Panc1 (cell line): ENCODE results near the gene ADCY2. TPM values are rescaled to one million over a fixed set of nuclear protein-coding genes. Genes with fewer than 3 reads are reported as not detected.

Source experiments
- ATAC-seq: fragments of 200-7000 bp; cut with Tn5 transposase; 2 replicates; pipeline ENCODE4 v1.9.1; 2020; ENCODE audit warnings: mild to moderate bottlenecking, moderate library complexity
- BruUV-seq: library from RNA; stranded (reverse); fragments of 400-500 nt; replicated peaks from 2 replicates; lab custom pipeline; 2021; lab: Mats Ljungman, UMichigan
- CTCF ChIA-PET: fragments of 300-600 bp; sonication (Branson Sonifier 250); formaldehyde crosslinking; loops from one replicate; lab custom pipeline; 2022; ENCODE audit warnings: antibody characterized with exemption; lab: Charles Lee
- POLR2A ChIA-PET: fragments of 300-600 bp; sonication (Branson Sonifier 250); formaldehyde crosslinking; loops from one replicate; lab custom pipeline; 2022; ENCODE audit warnings: antibody characterized with exemption; lab: Charles Lee
- DNase-seq: peaks from one replicate; pipeline ENCODE4 v3.0.0-alpha.2; 2010; ENCODE audit warnings: low read depth, low spot score
- H3K27ac ChIP-seq: 2 replicates; pipeline ENCODE4 v1.5.1; 2011; ENCODE audit warnings: mild to moderate bottlenecking, low read length, inconsistent platforms
- H3K27me3 ChIP-seq: fragments of 200-500 bp; sonication (Bioruptor generic); 2 replicates; pipeline ENCODE4 v1.6.0; 2014; ENCODE audit warnings: low read length, inconsistent platforms; ENCODE audit not compliant: control insufficient read depth, insufficient read depth
- H3K36me3 ChIP-seq: fragments of 200-500 bp; sonication (Bioruptor generic); 2 replicates; pipeline ENCODE4 v1.5.1; 2014; ENCODE audit warnings: inconsistent platforms, mild to moderate bottlenecking, low read length, moderate library complexity; ENCODE audit not compliant: control insufficient read depth, insufficient read depth
- H3K4me1 ChIP-seq: 2 replicates; pipeline ENCODE4 v1.5.1; 2011; ENCODE audit warnings: inconsistent platforms, mild to moderate bottlenecking, low read length, moderate library complexity; ENCODE audit not compliant: control insufficient read depth, insufficient read depth
- H3K4me3 ChIP-seq, 2 experiments: 2 replicates each; pipeline ENCODE4 v1.5.1; 2011 to 2012; ENCODE audit warnings: low read depth in 2 of 2, low read length in 2 of 2, mild to moderate bottlenecking in 2 of 2, inconsistent platforms in 1 of 2, moderate library complexity in 1 of 2
- H3K9me3 ChIP-seq: fragments of 200-500 bp; sonication (Bioruptor generic); 2 replicates; pipeline ENCODE4 v1.5.1; 2014; ENCODE audit warnings: low read depth, mild to moderate bottlenecking, inconsistent platforms, low read length, moderate library complexity; ENCODE audit not compliant: control insufficient read depth, insufficient read depth
- POLR2AphosphoS5 ChIP-seq: IDR thresholded peaks from 2 replicates; pipeline ENCODE4 v1.6.1; 2012; ENCODE audit warnings: mild to moderate bottlenecking, low read depth, low read length, moderate library complexity
- SIN3A ChIP-seq: IDR thresholded peaks from 2 replicates; pipeline ENCODE4 v1.6.1; 2012; ENCODE audit warnings: low read depth, mild to moderate bottlenecking, low read length, moderate library complexity, borderline replicate concordance; ENCODE audit not compliant: insufficient read depth
- TCF7L2 ChIP-seq: IDR thresholded peaks from 2 replicates; pipeline ENCODE4 v1.6.1; 2011; ENCODE audit warnings: mild to moderate bottlenecking, low read depth, low read length, inconsistent platforms
- in situ Hi-C: cut with HindIII; loops from 2 replicates; pipeline ENCODE4 v1.10.0; 2016; ENCODE audit warnings: low sequenced_read_pairs, low pct_unique_long_range_greater_than_20kb
- intact Hi-C: fragments of 100-400 bp; cut with micrococcal nuclease; formaldehyde crosslinking; loops from one replicate; pipeline ENCODE4 v1.10.0; 2022; ENCODE audit not compliant: unreplicated experiment
- total RNA-seq: library from RNA; stranded (reverse); gene quantifications from one replicate; pipeline ENCODE4 v1.2.1, GENCODE V29; 2021; ENCODE audit not compliant: unreplicated experiment
- TF ChIP-seq, protein P1 (sequence below), 2 experiments: IDR thresholded peaks; 2 replicates each; pipeline ENCODE4 v1.6.1; 2011 to 2012; ENCODE audit warnings: low read depth in 2 of 2, control low read depth in 1 of 2, low read length in 1 of 2, mild to moderate bottlenecking in 1 of 2, moderate library complexity in 1 of 2; ENCODE audit not compliant: insufficient read depth in 1 of 2
- TF ChIP-seq, protein P2 (sequence below): fragments of 450-650 bp; IDR thresholded peaks from 2 replicates; pipeline ENCODE4 v1.5.1; 2017; ENCODE audit warnings: mild to moderate bottlenecking

ADCY2 gene
- total RNA-seq, 1 experiment from 2014 or later: 0.13 TPM

DNA sequence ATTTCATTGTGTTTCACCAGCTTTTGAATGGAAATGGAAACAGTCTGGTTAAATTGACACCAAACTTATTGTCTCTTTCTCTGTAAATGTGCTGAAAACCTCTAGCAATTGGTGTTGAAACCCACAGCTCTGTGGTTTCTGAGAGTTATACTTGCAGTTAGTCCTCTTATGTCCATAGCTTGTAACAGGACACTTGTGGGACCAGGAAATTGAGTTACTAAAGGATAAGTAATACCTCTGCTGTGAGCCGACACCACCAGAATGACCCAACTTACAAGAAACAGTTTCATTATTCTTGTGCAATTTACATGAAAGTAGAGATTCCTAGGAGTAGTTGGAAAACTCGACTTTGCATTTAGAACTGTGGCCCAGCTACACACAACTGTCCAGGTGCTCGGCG, 263.5 kb downstream of the ADCY2 start:
- Histone ChIP-seq H3K27ac (no peak overlapping the region), H3K27me3 (no peaks in the 10 kb centered on the region), H3K4me3 (no peak overlapping the region), H3K36me3 (no peaks in the 10 kb centered on the region), H3K4me1 (no peaks in the 10 kb centered on the region), H3K9me3 (no peaks in the 10 kb centered on the region)
- CTCF ChIA-PET: no interaction called here
- in situ Hi-C loops (no loop called here), intact Hi-C loops (no loop called here)
- ATAC-seq (no peak), DNase-seq (no peak)
- TF ChIP-seq POLR2AphosphoS5: no peak
- no peak for TF ChIP-seq SIN3A
- TF ChIP-seq, protein P1, sequence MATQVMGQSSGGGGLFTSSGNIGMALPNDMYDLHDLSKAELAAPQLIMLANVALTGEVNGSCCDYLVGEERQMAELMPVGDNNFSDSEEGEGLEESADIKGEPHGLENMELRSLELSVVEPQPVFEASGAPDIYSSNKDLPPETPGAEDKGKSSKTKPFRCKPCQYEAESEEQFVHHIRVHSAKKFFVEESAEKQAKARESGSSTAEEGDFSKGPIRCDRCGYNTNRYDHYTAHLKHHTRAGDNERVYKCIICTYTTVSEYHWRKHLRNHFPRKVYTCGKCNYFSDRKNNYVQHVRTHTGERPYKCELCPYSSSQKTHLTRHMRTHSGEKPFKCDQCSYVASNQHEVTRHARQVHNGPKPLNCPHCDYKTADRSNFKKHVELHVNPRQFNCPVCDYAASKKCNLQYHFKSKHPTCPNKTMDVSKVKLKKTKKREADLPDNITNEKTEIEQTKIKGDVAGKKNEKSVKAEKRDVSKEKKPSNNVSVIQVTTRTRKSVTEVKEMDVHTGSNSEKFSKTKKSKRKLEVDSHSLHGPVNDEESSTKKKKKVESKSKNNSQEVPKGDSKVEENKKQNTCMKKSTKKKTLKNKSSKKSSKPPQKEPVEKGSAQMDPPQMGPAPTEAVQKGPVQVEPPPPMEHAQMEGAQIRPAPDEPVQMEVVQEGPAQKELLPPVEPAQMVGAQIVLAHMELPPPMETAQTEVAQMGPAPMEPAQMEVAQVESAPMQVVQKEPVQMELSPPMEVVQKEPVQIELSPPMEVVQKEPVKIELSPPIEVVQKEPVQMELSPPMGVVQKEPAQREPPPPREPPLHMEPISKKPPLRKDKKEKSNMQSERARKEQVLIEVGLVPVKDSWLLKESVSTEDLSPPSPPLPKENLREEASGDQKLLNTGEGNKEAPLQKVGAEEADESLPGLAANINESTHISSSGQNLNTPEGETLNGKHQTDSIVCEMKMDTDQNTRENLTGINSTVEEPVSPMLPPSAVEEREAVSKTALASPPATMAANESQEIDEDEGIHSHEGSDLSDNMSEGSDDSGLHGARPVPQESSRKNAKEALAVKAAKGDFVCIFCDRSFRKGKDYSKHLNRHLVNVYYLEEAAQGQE (IDR thresholded peaks at IDR 0.05; ENCODE audit: insufficient read depth in 1 of 2, low read depth in 2 of 2, low read length in 1 of 2): no peak
- TF ChIP-seq, protein P2, sequence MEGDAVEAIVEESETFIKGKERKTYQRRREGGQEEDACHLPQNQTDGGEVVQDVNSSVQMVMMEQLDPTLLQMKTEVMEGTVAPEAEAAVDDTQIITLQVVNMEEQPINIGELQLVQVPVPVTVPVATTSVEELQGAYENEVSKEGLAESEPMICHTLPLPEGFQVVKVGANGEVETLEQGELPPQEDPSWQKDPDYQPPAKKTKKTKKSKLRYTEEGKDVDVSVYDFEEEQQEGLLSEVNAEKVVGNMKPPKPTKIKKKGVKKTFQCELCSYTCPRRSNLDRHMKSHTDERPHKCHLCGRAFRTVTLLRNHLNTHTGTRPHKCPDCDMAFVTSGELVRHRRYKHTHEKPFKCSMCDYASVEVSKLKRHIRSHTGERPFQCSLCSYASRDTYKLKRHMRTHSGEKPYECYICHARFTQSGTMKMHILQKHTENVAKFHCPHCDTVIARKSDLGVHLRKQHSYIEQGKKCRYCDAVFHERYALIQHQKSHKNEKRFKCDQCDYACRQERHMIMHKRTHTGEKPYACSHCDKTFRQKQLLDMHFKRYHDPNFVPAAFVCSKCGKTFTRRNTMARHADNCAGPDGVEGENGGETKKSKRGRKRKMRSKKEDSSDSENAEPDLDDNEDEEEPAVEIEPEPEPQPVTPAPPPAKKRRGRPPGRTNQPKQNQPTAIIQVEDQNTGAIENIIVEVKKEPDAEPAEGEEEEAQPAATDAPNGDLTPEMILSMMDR: no peak
- TF ChIP-seq TCF7L2: no peak
- POLR2A ChIA-PET: no interaction called here
- no TSS peak for BruUV-seq

DNA sequence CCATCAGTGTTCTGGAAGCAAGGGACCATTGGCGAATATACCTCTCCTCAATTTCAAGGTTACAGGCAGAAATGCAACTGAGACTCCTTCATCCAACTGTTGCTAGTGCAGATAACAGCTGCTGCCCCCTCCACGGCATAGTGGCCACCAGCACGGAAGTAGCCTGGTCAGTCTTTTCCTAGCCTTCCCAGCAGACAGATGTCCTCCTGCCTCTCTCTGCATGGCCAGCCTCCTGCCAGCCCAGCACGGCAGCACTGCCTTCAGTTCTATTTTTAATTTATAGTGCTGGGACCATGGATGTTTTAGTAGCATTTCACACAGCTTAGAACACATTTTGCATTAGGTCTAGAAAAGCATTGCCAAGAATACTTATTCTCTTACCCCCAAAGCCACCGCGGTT, 266.4 kb downstream of the ADCY2 start:
- ChIA-PET POLR2A (no interaction called here), CTCF (no interaction called here)
- no peak overlapping the region for H3K4me3 ChIP-seq
- no peak for TF ChIP-seq POLR2AphosphoS5
- ATAC-seq (no peak), DNase-seq (no peak)
- no peaks in the 10 kb centered on the region for H3K4me1 ChIP-seq
- H3K36me3 ChIP-seq: no peaks in the 10 kb centered on the region
- no TSS peak for BruUV-seq
- no peaks in the 10 kb centered on the region for H3K27me3 ChIP-seq
- intact Hi-C loops: no loop called here
- H3K9me3 ChIP-seq: no peaks in the 10 kb centered on the region
- in situ Hi-C loops: no loop called here
- no peak overlapping the region for H3K27ac ChIP-seq

DNA sequence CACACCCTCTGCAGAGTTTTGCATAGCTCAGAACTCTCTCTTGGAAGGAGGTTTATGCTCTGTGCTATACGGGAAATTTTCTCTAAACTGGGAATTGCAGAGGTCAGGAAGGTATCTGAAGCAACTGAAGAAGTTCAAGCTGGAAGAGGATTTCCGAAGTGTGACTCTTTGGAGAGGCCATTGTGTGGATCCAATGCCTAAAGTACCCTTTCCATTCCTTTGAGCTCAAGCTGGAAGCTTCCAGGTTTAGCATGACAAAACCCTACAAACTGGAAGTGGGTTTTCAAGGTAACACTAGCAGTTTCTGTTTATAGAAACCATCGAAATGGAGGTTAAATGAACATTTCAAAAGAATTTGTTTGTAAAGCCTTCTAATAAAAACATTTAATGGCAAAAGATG, 267.9 kb downstream of the ADCY2 start:
- no peak overlapping the region for H3K4me3 ChIP-seq
- H3K36me3 ChIP-seq: no peaks in the 10 kb centered on the region
- BruUV-seq: no TSS peak
- no peaks in the 10 kb centered on the region for H3K4me1 ChIP-seq
- POLR2A ChIA-PET: no interaction called here
- no peak for ATAC-seq
- no peak overlapping the region for H3K27ac ChIP-seq
- in situ Hi-C loops: no loop called here
- TF ChIP-seq POLR2AphosphoS5 (no peak), TCF7L2 (no peak), SIN3A (no peak)
- TF ChIP-seq, protein P2: no peak
- TF ChIP-seq, protein P1 (IDR thresholded peaks at IDR 0.05; ENCODE audit: insufficient read depth in 1 of 2, low read depth in 2 of 2, low read length in 1 of 2): no peak
- CTCF ChIA-PET: no interaction called here
- no peaks in the 10 kb centered on the region for H3K9me3 ChIP-seq
- H3K27me3 ChIP-seq: no peaks in the 10 kb centered on the region
- DNase-seq: no peak
- intact Hi-C loops: no loop called here
